ENCODE measurements around the gene CTNNA2.

Gene CTNNA2

DNA sequence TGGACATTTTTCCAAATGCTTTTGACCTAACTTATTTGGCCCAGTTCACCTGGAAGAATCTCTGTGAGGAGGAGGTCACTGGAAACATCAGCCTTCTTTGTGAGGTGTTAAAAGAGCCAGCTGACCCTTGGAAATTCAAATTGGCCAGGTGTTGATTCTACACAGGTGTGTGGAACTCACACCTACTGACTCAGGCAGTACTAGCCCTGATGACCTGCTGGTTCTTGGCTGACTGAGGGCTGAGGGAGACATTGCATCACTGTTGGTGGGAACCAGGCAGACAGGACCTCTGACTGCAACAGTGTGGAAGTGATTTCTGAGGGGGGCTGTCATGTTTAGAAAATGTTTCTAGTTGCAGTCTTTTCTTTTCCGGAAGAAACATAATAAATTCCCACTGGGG lies 1033.9 kb downstream of the CTNNA2 start:
- no peak for DNase-seq (ENCODE audit: low read depth in 3 of 3)

DNA sequence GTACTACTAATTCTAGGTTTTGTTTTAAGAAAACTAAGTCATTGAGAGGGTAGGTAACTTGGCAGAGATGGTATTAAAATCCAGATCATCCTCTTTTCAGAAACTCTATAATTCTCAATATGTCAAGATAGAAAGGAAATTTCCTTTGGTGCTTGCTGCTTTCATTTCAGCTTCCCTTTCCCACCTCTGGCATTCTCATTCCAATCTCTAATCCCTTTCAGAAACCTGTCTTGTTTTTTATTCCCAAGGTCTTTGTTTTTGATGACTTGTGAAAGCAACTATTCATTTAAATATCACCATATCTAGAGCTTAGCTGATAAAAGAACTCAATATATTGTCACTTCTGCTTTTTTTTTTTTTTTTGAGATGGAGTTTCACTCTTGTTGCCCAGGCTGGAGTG lies 1034.5 kb downstream of the CTNNA2 start:
- DNase-seq (ENCODE audit: low read depth in 3 of 3): no peak

DNA sequence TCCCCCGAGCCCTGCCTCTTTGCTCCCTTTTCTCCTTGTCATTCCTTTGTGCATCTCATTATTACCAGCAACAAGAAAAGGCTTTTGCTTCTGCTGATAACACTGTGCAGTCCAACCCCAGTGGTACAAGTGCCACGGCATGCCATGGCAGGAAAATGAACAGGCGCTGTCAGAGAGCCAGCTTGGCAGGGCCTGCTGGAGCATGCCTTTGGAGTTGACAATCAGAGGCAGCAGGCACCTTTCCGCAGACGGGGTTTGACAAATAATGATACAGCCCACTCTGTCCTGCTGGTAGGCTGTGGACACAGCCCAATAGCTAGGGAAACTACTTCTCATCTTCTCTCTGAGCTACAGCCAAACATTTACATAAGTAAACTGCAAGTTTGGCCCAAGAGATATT lies 1035.6 kb downstream of the CTNNA2 start:
- DNase-seq (ENCODE audit: low read depth in 3 of 3): no peak

DNA sequence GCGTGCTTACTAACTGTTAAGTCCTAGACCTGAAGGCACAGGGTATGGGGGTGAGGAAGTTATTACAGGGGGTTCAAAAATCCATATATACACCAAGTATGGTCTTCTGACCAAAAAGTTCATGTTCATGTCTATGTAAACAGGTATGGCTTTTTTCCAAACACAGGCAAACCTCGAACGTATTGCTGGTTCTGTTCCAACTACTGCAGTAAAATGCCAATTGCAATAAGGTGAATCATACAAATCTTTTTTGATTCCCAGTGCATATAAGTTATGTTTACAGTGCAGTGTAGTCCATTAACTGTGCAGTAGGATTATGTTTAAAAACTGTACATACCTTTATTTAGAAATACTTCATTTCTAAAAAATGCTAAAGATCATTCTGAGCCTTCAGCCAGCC lies 1037.0 kb downstream of the CTNNA2 start:
- no peak for DNase-seq (ENCODE audit: low read depth in 3 of 3)

DNA sequence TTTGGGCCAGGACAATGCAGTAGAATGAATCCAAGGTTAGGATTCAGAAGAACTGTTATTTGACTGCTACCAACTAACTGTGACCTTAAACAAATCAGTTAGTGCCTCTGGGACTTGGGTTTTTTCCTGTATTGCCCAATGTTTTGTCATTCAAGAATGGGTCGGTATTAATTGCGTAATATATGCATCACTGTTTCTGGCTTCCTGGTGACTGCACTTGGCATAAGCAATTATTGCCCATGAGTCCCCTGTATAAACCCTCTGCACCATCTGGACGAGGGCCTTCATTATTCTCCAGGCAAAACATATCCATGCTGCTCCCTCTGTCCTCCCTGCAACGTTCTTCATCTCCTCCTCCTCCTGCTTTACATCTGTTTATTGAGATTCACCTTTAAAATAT lies 1047.5 kb downstream of the CTNNA2 start:
- DNase-seq (ENCODE audit: low read depth in 3 of 3): no peak

DNA sequence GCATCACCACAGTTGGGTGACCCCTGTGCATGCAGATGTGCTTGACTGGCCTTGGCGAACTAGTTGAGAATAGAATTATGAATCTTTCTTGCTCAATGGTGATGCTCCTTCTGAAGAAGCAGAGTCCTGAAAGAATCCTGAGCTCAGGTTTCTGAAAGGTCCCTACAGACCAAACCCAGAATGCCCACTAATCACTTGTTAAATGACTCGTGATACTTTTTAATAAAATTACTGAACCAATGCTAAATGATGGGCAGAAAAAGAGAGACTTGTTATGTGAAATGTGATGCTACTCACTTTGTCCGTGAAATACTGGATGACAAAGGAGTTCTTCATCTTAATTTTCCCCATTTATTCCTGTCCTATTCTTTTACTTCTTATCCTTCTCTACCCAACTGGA lies 1055.2 kb downstream of the CTNNA2 start:
- DNase-seq (ENCODE audit: low read depth in 3 of 3): no peak

DNA sequence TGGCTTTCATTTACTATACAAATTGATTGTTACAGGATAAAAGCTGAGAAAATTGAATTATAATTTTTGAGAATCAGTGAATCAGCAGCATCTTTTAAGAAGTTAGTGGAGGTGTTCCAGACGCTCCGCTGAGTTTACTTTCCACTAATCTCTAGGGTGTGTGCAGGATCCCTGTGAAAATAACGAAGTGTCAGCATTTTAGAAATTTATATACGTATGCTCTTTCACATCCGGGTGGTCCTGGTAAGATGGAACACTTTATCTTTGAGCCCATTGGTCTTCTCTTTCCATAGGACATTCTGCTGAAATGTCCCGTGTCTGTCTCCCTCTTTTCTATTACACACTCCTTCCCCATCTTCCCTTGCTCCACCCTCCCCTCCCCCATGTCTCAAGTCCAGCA lies 1060.3 kb downstream of the CTNNA2 start:
- no peak for DNase-seq (ENCODE audit: low read depth in 3 of 3)

DNA sequence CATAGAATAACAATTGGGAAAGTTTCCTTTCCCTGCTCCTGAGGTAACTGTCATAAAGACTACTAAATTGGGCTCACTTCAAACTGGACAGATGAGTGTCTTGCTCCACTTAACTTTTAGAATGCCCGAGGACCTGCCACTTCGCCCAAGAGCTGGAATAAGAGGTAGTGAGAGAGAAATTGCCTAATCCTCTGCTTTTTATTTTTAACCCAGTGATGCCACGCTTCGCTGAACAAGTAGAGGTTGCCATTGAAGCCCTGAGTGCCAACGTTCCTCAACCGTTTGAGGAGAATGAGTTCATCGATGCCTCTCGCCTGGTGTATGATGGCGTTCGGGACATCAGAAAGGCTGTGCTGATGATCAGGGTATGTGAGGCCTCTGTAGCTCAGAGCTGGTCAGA lies 1061.1 kb downstream of the CTNNA2 start:
- DNase-seq (ENCODE audit: low read depth in 3 of 3): no peak

DNA sequence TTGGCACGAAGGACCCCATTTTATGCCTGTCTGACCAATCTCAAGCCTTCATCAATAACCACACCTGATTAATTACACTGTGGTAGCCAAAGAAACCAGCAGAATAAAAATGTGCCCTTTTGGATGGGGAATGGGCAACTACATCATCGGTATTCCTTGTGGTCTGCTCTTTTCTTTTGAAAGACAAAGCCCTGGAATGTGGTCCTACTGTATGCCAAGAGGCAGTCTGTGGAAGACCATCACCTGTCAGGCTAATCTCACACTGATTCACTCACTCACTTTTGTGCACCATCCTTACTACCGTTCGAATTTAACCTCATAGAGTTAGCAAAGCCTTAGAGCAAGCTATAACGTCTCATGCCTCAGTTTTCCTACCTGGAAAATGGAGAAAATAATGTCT lies 1066.9 kb downstream of the CTNNA2 start:
- DNase-seq (ENCODE audit: low read depth in 3 of 3): no peak

DNA sequence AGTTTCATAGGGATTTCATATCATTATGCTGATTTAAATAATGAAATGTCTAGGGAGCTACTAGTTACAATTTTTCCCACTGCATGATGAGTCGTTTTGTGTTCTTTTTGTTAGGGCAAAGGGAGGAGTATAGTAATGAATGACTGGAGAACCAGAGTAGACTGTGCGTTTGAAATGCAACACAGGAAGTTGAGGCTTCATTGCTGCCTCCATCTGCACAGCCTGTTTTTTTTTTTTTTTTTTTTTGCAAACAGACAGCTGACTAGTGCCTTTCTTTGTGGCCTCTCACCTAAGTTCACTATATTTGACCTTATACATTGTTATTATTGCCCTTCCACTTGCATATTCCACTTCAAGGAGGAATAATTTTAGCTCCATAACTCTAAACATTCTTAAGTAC lies 1078.4 kb downstream of the CTNNA2 start:
- no peak for DNase-seq (ENCODE audit: low read depth in 3 of 3)

DNA sequence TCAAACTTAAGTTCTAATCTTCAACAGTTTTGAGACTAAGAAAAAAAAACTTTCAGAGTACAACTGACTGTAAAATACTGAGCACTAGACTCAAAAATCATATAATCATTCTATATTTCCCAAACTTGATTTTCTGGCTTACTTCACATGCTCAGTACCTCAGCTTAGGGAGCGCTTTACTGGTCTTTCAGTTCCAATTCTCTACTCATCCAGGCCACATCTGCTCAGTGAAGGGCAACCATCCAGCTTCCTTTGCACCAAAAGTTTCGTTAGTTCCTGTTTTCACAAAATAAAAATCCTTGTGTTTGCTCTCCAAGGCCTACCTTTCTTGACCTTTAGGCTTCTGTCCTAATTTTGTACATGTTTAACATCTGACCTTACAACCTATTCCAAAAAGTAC lies 1079.3 kb downstream of the CTNNA2 start:
- DNase-seq (ENCODE audit: low read depth in 3 of 3): no peak

DNA sequence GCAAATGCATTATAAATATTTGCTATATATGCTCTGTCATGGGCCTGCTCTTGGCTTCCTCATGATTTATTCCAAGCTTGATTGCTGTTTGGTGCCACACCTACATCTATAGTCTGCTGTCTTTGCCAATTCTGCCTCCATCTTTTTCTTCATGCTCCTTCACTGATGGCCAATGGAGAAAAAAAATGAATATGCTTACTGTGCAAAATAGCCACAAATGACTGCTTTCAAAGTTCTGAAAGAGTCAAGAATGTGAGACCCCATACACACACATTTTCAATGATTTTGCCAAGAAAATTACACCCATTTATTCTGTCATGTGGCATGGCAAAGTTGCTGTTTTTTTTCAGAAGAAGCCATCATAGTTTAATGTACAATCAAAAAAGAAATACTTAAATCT lies 1097.3 kb downstream of the CTNNA2 start:
- DNase-seq (ENCODE audit: low read depth in 3 of 3): no peak

DNA sequence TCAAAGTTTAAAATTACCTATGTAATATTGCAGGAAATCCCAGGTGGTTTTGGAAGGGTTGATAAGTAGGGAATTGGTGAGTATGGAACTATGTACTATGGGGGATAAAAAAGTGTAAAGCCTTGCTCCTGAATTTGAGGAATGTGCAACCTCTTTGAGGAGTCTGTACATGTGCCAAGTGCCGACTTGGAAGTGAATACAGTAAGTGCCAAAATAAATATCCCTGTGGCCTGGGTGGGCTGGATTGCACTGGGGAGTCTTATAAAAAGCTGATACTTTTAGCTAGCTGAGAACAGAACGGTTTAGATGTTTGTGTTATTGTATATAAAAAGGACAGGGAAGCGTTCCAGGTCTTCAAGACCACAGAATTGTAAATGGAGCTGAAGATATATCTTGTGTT lies 1108.8 kb downstream of the CTNNA2 start:
- no peak for DNase-seq (ENCODE audit: low read depth in 3 of 3)

DNA sequence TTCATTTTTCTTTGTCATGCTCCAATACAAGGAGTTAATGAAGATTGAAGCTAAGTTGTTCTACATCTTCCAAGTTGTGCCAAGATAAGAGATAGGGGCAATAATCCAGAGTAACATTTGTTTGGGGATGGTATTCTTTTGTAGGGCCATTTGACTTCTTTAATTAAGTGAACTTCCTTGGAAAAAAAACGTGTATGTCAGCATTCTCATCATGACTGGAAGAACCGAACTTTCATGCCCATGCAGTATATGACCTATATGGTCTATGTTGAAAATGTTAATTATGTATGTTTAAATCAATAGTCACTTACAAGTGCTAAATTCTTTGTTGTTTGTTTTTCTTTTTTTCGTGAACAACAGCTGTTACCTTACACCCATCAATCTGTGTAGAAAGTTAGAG lies 1111.2 kb downstream of the CTNNA2 start:
- no peak for DNase-seq (ENCODE audit: low read depth in 3 of 3)

DNA sequence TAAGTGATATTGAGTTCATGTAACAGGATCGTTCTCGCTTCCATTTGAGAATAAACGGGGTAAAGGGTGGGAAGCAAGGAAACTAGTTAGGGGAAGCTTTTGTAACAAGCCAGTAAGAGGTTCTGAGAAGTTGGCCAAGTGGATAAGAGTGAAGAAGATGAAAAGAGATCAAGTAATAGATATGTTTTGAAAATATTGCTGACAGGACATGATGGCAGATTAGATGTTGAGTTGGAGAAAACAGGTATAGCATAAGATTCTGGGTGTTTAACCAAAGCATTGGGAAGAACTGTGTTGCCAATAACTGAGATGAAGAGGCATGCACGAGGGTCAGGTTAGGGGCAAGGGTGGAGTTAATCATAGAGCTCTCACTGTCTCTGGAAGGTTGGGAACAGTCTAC lies 1121.7 kb downstream of the CTNNA2 start:
- DNase-seq (ENCODE audit: low read depth in 3 of 3): no peak

DNA sequence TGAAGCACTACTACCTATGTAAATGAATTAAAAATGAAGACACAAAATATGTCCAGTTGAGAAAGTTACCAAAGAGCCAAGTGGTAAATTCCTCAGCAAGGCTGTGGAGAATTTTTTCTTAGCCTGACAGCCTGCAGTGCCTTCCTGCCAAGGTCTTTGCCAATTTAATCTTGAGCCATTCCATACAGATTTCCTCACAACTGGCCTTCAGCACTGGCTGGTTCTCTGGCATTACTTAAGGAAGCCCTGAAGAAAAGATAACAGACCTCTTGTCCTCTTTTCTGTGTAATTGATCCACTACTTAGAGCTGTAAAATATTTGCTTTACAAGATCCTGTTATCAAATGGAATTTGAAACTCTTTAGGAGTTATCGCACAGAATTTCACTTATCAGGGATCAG lies 1125.9 kb downstream of the CTNNA2 start:
- no peak for DNase-seq (ENCODE audit: low read depth in 3 of 3)

DNA sequence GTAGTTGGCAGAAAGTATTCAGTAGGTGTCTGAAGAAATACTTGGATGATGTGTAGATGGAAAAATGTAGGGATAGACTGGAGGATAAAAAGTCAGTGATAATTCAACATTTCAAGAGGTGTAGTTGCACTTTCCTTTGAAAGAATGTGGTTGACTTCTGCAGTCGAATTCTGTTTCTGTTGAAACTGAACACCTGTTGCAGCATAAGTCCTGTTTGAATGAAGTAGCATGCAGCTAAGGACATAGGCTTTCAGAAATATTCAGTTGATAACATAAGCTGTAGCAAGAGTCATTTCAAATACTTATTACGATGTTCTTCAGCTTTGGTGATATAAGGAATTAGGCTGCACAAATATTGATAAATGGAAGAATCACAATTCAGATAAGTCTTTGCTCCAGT lies 1129.6 kb downstream of the CTNNA2 start:
- no peak for DNase-seq (ENCODE audit: low read depth in 3 of 3)

DNA sequence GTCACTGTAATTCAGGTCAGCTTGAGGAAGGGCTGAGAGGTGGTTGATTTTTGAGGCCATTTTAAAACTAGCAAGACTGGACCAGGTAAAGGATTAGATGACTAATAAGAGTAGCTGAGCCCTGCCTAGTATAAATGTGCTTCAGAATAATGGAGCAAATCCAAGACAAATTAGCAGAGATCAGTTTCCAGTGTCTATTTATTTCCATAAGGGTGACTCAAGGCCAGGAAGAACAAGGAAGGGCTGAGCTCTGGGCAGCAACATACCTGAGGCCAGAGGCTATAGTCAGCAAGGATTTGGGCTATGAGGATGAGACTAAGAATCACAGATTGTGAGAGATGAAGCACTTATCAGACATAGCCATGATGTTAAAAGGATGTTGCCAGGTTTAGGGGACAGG lies 1130.7 kb downstream of the CTNNA2 start:
- no peak for DNase-seq (ENCODE audit: low read depth in 3 of 3)

DNA sequence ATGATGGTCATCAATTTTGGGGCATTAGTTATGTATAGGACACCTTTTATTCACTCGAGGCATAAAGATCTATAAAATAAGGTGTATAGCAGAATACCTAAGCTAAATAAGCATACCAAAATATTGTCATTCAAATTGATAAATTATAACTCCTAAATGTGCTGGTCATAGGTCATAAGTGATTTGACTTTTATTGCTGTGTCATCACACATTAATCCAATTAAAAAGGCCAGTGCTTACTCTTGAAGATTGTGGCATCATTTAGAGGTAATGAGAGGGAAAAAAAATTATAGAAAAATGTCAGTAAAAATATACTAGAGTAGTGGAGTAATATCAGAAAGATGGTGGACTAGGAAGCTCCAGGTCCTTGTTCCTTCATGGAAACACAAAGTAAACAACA lies 1138.6 kb downstream of the CTNNA2 start:
- DNase-seq (ENCODE audit: low read depth in 3 of 3): no peak

DNA sequence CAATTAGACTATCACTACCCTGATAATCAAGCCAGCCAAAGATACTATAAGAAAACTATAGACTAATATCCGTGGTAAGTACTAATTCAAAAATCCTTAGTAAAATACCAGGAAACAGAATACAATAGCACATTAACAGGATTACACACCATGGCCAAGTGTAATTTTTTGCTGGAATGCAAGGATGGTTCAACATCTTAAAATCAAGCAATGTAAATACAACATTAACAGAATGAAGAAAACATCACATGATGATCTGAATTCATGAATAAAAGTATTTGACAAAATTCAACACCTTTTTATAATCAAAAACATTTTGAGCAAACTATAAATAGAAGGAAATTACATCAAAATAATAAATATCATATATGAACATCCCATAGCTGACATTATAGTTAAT lies 1142.4 kb downstream of the CTNNA2 start:
- DNase-seq (ENCODE audit: low read depth in 3 of 3): no peak

DNA sequence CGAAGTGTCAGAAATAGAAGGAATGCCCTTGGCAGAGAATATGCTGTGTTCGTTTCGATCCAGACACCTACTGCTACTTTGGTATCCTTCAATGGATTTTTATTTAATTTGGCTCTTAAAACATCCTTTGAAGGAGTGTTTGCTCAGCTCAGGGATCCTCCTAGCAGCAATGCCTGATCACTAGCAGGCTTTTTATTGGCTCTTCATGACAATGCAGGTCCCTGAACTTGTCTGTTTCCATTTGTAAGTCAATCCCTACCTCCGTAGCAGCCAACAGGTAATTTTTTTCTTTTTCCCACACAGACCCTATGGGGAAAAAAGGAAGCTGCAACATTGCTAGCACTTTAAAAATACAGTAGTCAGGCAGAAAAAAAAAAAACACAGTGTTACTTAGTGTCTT lies 1157.9 kb downstream of the CTNNA2 start:
- DNase-seq (ENCODE audit: low read depth in 3 of 3): no peak

DNA sequence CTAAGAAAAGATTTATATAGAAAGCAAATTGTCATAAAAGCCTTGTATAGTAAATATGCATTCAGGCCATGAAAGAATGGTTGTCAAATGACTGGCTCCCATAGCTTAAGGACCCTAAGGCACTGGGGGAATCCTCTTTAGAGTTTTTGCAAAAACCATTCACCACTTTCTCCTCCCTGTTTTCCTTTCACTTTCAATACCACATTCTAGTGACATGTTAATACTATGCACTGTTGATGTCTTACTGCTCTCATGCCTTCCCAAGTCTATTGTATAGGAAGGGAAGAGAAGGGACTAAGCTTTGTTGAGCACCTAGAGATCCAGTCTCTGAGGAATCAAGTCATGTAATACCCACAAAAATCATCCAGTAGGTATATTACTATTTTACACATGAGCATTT lies 1174.7 kb downstream of the CTNNA2 start:
- no peak for DNase-seq (ENCODE audit: low read depth in 3 of 3)

DNA sequence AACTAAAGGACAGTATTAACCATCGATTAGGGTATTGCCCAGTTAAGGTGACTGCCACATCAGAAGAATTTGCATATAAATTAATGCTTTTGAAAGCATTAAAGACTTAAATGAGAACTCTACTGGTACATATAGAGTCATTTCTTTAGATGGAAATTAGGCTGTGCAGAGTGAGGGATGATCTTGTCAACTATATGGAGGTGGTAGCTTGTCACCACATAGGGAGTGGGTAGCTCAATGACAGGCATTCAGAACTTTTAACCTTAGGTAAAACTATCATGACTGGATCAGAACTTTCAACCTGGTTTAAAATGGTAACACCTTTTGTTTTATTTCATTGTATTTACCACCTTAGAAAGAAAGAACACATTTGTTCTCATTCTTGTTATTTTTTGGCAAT lies 1176.3 kb downstream of the CTNNA2 start:
- DNase-seq (ENCODE audit: low read depth in 3 of 3): no peak
